ENCODE measurements around the gene STRIP2. TPM values are rescaled to one million over a fixed set of nuclear protein-coding genes. Genes with fewer than 3 reads are reported as not detected.

STRIP2 gene, protein sequence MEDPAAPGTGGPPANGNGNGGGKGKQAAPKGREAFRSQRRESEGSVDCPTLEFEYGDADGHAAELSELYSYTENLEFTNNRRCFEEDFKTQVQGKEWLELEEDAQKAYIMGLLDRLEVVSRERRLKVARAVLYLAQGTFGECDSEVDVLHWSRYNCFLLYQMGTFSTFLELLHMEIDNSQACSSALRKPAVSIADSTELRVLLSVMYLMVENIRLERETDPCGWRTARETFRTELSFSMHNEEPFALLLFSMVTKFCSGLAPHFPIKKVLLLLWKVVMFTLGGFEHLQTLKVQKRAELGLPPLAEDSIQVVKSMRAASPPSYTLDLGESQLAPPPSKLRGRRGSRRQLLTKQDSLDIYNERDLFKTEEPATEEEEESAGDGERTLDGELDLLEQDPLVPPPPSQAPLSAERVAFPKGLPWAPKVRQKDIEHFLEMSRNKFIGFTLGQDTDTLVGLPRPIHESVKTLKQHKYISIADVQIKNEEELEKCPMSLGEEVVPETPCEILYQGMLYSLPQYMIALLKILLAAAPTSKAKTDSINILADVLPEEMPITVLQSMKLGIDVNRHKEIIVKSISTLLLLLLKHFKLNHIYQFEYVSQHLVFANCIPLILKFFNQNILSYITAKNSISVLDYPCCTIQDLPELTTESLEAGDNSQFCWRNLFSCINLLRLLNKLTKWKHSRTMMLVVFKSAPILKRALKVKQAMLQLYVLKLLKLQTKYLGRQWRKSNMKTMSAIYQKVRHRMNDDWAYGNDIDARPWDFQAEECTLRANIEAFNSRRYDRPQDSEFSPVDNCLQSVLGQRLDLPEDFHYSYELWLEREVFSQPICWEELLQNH
- total RNA-seq = under 1 TPM; 0.39 to 0.47 (median 0.42) TPM
- 0.24 TPM for total RNA-seq (2013)
- 0.31 to 135 (median 1.6) reads per million in 29 experiments for total RNA-seq

DNA sequence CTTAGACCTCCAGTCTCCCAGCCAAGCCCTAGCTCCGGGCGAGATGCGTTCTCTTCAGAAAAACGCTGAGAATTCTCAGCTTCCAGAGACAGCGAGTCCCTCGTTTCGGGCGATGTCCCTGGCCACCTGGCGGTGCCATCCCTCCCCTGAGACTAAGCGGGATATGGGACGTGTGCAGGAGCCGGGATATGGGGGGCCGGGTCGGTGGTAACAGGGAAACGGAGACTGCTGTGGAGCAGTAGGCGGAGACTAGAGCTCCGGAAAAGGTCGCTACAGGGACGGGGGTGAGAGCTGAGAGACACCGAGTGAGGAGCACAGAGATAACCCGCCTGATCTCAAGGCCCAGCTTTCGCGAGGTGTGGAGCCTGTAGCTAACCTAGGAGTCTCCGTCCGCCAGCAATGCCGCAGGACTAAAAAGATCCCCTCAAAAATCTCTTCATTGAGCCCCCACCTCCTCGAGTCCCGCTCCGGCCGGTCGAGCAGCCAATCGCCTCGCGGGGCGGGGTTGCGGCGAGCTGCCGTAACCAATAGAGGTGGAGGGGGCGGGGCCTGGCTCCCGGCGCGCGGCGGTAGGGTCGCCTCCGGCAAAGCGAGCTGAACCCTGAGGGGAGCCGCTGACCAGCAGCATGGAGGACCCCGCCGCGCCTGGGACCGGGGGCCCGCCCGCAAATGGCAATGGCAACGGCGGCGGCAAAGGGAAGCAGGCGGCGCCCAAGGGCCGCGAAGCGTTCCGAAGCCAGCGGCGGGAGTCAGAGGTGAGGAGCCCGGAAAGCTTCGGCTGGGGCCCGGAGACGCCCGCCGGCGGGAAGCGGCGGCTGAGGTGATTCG is at the start of gene STRIP2:
TSS of gene STRIP2 (plus strand) at position 586 of the 828 bp plus-strand sequence. CDS start at position 627, 41 bp downstream.
- DNase-seq = peak; percentile 70 to 91 (median 84)
- Histone ChIP-seq H3K4me1 (ENCODE audit: control insufficient read depth in 1 of 2, extremely low read depth in 1 of 2, insufficient read depth in 2 of 2, low read length in 2 of 2) (peaks cover 5 to 15% of the 10 kb centered on the region in 2 experiments), H3K27me3 (replicated peaks in 1 of 2; ENCODE audit: control insufficient read depth in 2 of 2, extremely low read depth in 1 of 2, insufficient read depth in 2 of 2, low read length in 1 of 2) (peaks cover 12 to 25% of the 10 kb centered on the region in 2 experiments), H3K4me3 (ENCODE audit: control insufficient read depth in 1 of 2, extremely low read depth in 1 of 2, low read length in 1 of 2) (peak within 1 kb of the TSS; percentile 65 to 83), H3K36me3 (ENCODE audit: control insufficient read depth in 2 of 2, extremely low read depth in 1 of 2, insufficient read depth in 1 of 2, low read length in 1 of 2) (no peaks in the 10 kb centered on the region), H3K9me3 (no peaks in the 10 kb centered on the region), H3K27ac (ENCODE audit: low read length) (no peak within 1 kb of the TSS)
- Mint-ChIP-seq H3K4me1 (peaks cover 17 to 19% (median 17%) of the 10 kb centered on the region in 3 donors), H3K9me3 (no peaks in the 10 kb centered on the region), H3K36me3 (peaks cover 4% of the 10 kb centered on the region), H3K27me3 (peaks cover 22 to 26% of the 10 kb centered on the region in 2 donors), H3K4me3 (peak within 1 kb of the TSS; percentile 88 to 93 (median 91)), H3K27ac (peak within 1 kb of the TSS; percentile 30 to 65)
- WGBS (ENCODE audit: insufficient coverage) = under 1% methylated on average over 67 of the region's 75 CpGs
- ChIA-PET CTCF (interaction anchor here (0.5 to 1.3 kb wide), 9 partner anchors 9 to 1005 kb away, joined by 3 to 5 read pairs (median 3); no protein-coding TSS in a partner anchor), POLR2A (interaction anchor here (0.5 to 0.9 kb wide), 4 partner anchors 68 to 497 kb away, joined by 3 to 5 read pairs (median 4); no protein-coding TSS in a partner anchor)
- ATAC-seq (replicated peaks in 1 of 4) = peak; percentile 96 to 97 (median 96)

DNA sequence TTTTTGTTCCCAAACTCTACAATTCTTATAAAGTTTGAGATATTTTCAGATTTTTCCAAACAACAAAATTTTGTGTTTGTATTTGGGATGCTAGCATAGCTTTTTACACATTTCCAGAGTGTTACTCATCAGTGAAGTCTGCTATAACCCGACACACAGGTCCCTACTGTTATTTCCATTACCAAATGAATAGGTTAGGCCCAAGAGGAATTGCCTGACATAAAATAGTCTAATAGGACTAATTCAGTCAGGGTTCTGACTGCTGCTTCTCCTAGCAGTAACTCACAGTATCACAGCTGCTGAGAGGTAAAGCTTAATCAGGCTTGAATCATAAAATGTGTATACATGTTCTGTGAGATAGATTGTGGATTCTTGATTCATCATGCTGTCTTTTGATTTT is 49.1 kb upstream of the STRIP2 start:
- H3K36me3 ChIP-seq (ENCODE audit: control insufficient read depth in 2 of 2, extremely low read depth in 1 of 2, insufficient read depth in 1 of 2, low read length in 1 of 2) = peaks cover 0 to 10% of the 10 kb centered on the region in 2 donors
- H3K9me3 ChIP-seq = no peaks in the 10 kb centered on the region
- POLR2A ChIA-PET = no interaction called here
- Mint-ChIP-seq H3K9me3 (no peaks in the 10 kb centered on the region), H3K27me3 (no peaks in the 10 kb centered on the region), H3K27ac (no peak overlapping the region), H3K36me3 (peaks cover 31% of the 10 kb centered on the region), H3K4me1 (peaks cover 0 to 2% (median 0%) of the 10 kb centered on the region in 3 donors), H3K4me3 (no peak overlapping the region)
- H3K4me3 ChIP-seq (ENCODE audit: control insufficient read depth in 1 of 2, extremely low read depth in 1 of 2, low read length in 1 of 2) = no peak overlapping the region
- no peaks in the 10 kb centered on the region for H3K27me3 ChIP-seq (replicated peaks in 1 of 2; ENCODE audit: control insufficient read depth in 2 of 2, extremely low read depth in 1 of 2, insufficient read depth in 2 of 2, low read length in 1 of 2)
- H3K27ac ChIP-seq (ENCODE audit: low read length) = no peak overlapping the region
- H3K4me1 ChIP-seq (ENCODE audit: control insufficient read depth in 1 of 2, extremely low read depth in 1 of 2, insufficient read depth in 2 of 2, low read length in 2 of 2) = no peaks in the 10 kb centered on the region
- no CpG with 5 or more reads among the region's 1 CpG for WGBS (ENCODE audit: insufficient coverage)
- no peak for ATAC-seq (replicated peaks in 1 of 4)
- DNase-seq = no peak
- CTCF ChIA-PET = interaction anchor here in 1 of 2 donors (1.3 kb wide), 1 partner anchor 9 kb away, joined by 3 read pairs; no protein-coding TSS in a partner anchor

DNA sequence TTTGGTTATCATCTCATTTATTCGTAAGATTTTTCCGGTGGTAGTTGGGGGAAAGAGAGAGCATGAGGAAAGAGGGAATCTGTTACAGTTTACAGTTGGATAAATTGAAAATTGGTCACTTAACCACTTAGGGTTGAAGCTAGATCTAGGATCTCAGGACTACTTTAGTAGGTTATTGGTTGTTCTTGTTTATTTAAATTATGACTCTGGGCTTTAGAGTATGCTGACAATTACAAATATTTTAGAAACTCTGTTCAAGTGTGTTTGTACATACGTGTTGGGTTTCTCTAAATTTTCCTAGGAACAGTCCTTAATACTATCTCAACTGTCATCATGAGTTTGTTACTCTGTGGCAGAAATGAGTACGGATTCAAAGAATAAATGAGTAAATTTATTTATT is 48.6 kb upstream of the STRIP2 start:
- Mint-ChIP-seq H3K4me3 (no peak overlapping the region), H3K27ac (no peak overlapping the region), H3K27me3 (no peaks in the 10 kb centered on the region), H3K9me3 (no peaks in the 10 kb centered on the region), H3K4me1 (peaks cover 0 to 2% (median 0%) of the 10 kb centered on the region in 3 donors), H3K36me3 (peaks cover 31% of the 10 kb centered on the region)
- ATAC-seq (replicated peaks in 1 of 4) (no peak), DNase-seq (no peak)
- ChIA-PET POLR2A (no interaction called here), CTCF (no interaction called here)
- Histone ChIP-seq H3K4me1 (ENCODE audit: control insufficient read depth in 1 of 2, extremely low read depth in 1 of 2, insufficient read depth in 2 of 2, low read length in 2 of 2) (no peaks in the 10 kb centered on the region), H3K27me3 (replicated peaks in 1 of 2; ENCODE audit: control insufficient read depth in 2 of 2, extremely low read depth in 1 of 2, insufficient read depth in 2 of 2, low read length in 1 of 2) (no peaks in the 10 kb centered on the region), H3K9me3 (no peaks in the 10 kb centered on the region), H3K36me3 (ENCODE audit: control insufficient read depth in 2 of 2, extremely low read depth in 1 of 2, insufficient read depth in 1 of 2, low read length in 1 of 2) (peaks cover 0 to 12% of the 10 kb centered on the region in 2 donors), H3K4me3 (ENCODE audit: control insufficient read depth in 1 of 2, extremely low read depth in 1 of 2, low read length in 1 of 2) (no peak overlapping the region), H3K27ac (ENCODE audit: low read length) (no peak overlapping the region)
- no CpG with 5 or more reads among the region's 4 CpGs for WGBS (ENCODE audit: insufficient coverage)

GRCh38 chr7:129386506-129386905 is 47.7 kb upstream of the STRIP2 start:
- Mint-ChIP-seq H3K36me3 (peaks cover 33% of the 10 kb centered on the region), H3K9me3 (no peaks in the 10 kb centered on the region), H3K4me3 (no peak overlapping the region), H3K27me3 (no peaks in the 10 kb centered on the region), H3K4me1 (peaks cover 0 to 2% (median 0%) of the 10 kb centered on the region in 3 donors), H3K27ac (no peak overlapping the region)
- no peak overlapping the region for H3K27ac ChIP-seq (ENCODE audit: low read length)
- no peaks in the 10 kb centered on the region for H3K27me3 ChIP-seq (replicated peaks in 1 of 2; ENCODE audit: control insufficient read depth in 2 of 2, extremely low read depth in 1 of 2, insufficient read depth in 2 of 2, low read length in 1 of 2)
- H3K4me1 ChIP-seq (ENCODE audit: control insufficient read depth in 1 of 2, extremely low read depth in 1 of 2, insufficient read depth in 2 of 2, low read length in 2 of 2) = no peaks in the 10 kb centered on the region
- ATAC-seq (replicated peaks in 1 of 4) (no peak), DNase-seq (no peak)
- ChIA-PET CTCF (interaction anchor here (0.6 to 1.4 kb wide), 2 partner anchors 10 to 1918 kb away, joined by 3 read pairs; no protein-coding TSS in a partner anchor), POLR2A (no interaction called here)
- H3K36me3 ChIP-seq (ENCODE audit: control insufficient read depth in 2 of 2, extremely low read depth in 1 of 2, insufficient read depth in 1 of 2, low read length in 1 of 2) = peaks cover 0 to 10% of the 10 kb centered on the region in 2 donors
- H3K9me3 ChIP-seq = no peaks in the 10 kb centered on the region
- H3K4me3 ChIP-seq (ENCODE audit: control insufficient read depth in 1 of 2, extremely low read depth in 1 of 2, low read length in 1 of 2) = no peak overlapping the region

- ATAC-seq (replicated peaks in 1 of 4) (no peak), DNase-seq (no peak)
- no peaks in the 10 kb centered on the region for H3K9me3 ChIP-seq
- no peaks in the 10 kb centered on the region for H3K27me3 ChIP-seq (replicated peaks in 1 of 2; ENCODE audit: control insufficient read depth in 2 of 2, extremely low read depth in 1 of 2, insufficient read depth in 2 of 2, low read length in 1 of 2)
- ChIA-PET CTCF (interaction anchor here in 1 of 2 donors (1.1 to 1.4 kb wide), 2 partner anchors 11 to 13 kb away, joined by 3 to 4 read pairs; no protein-coding TSS in a partner anchor), POLR2A (no interaction called here)
- Mint-ChIP-seq H3K36me3 (peaks cover 30% of the 10 kb centered on the region), H3K27ac (no peak overlapping the region), H3K9me3 (no peaks in the 10 kb centered on the region), H3K4me1 (no peaks in the 10 kb centered on the region), H3K27me3 (no peaks in the 10 kb centered on the region), H3K4me3 (no peak overlapping the region)
- WGBS (ENCODE audit: insufficient coverage) = 57% methylated on average over 1 of the region's 2 CpGs
- peaks cover 0 to 7% of the 10 kb centered on the region in 2 donors for H3K36me3 ChIP-seq (ENCODE audit: control insufficient read depth in 2 of 2, extremely low read depth in 1 of 2, insufficient read depth in 1 of 2, low read length in 1 of 2)
- no peak overlapping the region for H3K27ac ChIP-seq (ENCODE audit: low read length)
- no peaks in the 10 kb centered on the region for H3K4me1 ChIP-seq (ENCODE audit: control insufficient read depth in 1 of 2, extremely low read depth in 1 of 2, insufficient read depth in 2 of 2, low read length in 2 of 2)
- H3K4me3 ChIP-seq (ENCODE audit: control insufficient read depth in 1 of 2, extremely low read depth in 1 of 2, low read length in 1 of 2) = no peak overlapping the region
Observed at GRCh38 chr7:129387537-129387936, 46.7 kb upstream of the STRIP2 start.

Measured in T-cell (primary cell).